Measurements from ENCODE around the gene PCDHA6.
"Not testable (repeated sequence)": the region's sequence is repeated elsewhere in the genome, so short reads cannot be mapped to it uniquely, and the experiment has no call there.

Gene PCDHA6

GRCh38 chr5:140869555-140869886, 41.8 kb downstream of the PCDHA6 start:
- Histone ChIP-seq H3K36me3 (peaks cover 14% of the 10 kb centered on the region), H3K27me3 (ENCODE audit: insufficient read depth, low read depth, severe bottlenecking) (no peaks in the 10 kb centered on the region), H3K4me3 (ENCODE audit: low read depth, low read length) (peak overlapping the region; percentile 50), H3K9me3 (ENCODE audit: severe bottlenecking) (peaks cover 3% of the 10 kb centered on the region), H3K27ac (no peak overlapping the region; the same call in 1 of the 2 replicates)
- TF ChIP-seq, protein P1, sequence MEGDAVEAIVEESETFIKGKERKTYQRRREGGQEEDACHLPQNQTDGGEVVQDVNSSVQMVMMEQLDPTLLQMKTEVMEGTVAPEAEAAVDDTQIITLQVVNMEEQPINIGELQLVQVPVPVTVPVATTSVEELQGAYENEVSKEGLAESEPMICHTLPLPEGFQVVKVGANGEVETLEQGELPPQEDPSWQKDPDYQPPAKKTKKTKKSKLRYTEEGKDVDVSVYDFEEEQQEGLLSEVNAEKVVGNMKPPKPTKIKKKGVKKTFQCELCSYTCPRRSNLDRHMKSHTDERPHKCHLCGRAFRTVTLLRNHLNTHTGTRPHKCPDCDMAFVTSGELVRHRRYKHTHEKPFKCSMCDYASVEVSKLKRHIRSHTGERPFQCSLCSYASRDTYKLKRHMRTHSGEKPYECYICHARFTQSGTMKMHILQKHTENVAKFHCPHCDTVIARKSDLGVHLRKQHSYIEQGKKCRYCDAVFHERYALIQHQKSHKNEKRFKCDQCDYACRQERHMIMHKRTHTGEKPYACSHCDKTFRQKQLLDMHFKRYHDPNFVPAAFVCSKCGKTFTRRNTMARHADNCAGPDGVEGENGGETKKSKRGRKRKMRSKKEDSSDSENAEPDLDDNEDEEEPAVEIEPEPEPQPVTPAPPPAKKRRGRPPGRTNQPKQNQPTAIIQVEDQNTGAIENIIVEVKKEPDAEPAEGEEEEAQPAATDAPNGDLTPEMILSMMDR (IDR thresholded peaks at IDR 0.05; ENCODE audit: low read depth, low read length): no peak; the same call in 1 of the 2 replicates
- DNase-seq: no peak

DNA sequence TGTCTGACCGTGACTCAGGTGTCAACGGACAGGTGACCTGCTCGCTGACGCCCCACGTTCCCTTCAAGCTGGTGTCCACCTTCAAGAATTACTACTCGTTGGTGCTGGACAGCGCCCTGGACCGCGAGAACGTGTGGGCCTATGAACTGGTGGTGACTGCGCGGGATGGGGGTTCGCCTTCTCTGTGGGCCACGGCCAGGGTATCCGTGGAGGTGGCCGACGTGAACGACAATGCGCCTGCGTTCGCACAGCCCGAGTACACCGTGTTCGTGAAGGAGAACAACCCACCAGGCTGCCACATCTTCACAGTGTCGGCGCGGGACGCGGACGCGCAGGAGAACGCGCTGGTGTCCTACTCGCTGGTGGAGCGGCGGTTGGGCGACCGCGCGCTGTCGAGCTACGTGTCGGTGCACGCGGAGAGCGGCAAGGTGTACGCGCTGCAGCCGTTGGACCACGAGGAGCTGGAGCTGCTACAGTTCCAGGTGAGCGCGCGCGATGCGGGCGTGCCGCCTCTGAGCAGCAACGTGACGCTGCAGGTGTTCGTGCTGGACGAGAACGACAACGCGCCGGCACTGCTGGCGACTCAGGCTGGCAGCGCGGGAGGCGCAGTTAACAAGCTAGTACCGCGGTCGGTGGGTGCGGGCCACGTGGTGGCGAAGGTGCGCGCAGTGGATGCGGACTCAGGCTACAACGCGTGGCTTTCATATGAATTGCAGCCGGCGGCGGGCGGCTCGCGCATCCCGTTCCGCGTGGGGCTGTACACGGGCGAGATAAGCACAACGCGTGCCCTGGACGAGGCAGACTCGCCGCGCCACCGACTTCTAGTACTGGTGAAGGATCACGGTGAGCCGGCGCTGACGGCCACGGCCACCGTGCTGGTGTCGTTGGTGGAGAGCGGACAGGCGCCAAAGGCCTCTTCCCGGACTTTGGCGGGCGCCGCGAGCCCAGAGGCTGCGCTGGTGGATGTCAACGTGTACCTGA, 42.8 kb downstream of the PCDHA6 start:
- TF ChIP-seq, protein P1 (IDR thresholded peaks at IDR 0.05; ENCODE audit: low read depth, low read length): no peak
- Histone ChIP-seq H3K27ac (no peak overlapping the region), H3K9me3 (ENCODE audit: severe bottlenecking) (peaks cover 3% of the 10 kb centered on the region), H3K4me3 (ENCODE audit: low read depth, low read length) (no peak overlapping the region), H3K36me3 (peaks cover 14% of the 10 kb centered on the region), H3K27me3 (ENCODE audit: insufficient read depth, low read depth, severe bottlenecking) (no peaks in the 10 kb centered on the region)
- DNase-seq: no peak

DNA sequence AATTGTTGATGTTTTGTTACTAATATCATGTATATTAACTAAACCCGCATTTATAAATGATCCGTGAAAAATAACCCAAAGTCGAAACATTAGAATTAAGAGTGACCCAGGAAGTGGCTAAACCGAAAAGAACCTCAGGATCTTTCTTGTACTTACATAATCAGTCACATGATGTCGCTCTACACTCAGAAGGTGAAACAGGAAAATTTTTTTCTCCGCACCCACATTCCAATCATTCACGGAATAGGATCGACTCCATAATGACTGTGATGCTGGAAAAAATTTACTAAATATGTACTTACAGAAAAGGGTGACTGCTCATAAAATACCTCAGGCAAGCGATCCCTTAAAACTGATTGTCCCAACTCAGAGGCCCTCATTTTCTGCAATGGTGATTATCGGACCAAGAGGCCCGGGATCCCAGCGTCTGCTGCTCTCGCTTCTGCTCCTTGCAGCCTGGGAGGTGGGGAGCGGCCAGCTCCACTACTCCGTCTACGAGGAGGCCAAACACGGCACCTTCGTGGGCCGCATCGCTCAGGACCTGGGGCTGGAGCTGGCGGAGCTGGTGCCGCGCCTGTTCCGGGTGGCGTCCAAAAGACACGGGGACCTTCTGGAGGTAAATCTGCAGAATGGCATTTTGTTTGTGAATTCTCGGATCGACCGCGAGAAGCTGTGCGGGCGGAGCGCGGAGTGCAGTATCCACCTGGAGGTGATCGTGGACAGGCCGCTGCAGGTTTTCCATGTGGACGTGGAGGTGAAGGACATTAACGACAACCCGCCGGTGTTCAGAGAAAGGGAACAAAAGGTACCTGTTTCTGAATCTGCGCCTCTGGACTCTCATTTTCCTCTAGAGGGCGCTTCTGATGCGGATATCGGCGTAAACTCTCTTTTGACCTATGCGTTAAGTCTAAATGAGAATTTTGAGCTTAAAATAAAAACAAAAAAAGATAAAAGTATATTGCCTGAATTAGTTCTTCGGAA, 47.6 kb downstream of the PCDHA6 start, which contains the start of gene PCDHA12:
Gene PCDHA12, plus strand, starts transcription at position 224 of the 981 bp plus-strand sequence. Its CDS starts 165 bp downstream, at position 389.
- H3K27ac ChIP-seq: peak within 1 kb of the TSS; percentile 57
- no peaks in the 10 kb centered on the region for H3K27me3 ChIP-seq (ENCODE audit: insufficient read depth, low read depth, severe bottlenecking)
- H3K4me3 ChIP-seq (ENCODE audit: low read depth, low read length): peak within 1 kb of the TSS; percentile 60
- TF ChIP-seq, protein P1 (IDR thresholded peaks at IDR 0.05; ENCODE audit: low read depth, low read length): peak; percentile 52; the same call in 1 of the 2 replicates
- peak; percentile 47 for DNase-seq
- peaks cover 16% of the 10 kb centered on the region for H3K36me3 ChIP-seq
- no peaks in the 10 kb centered on the region for H3K9me3 ChIP-seq (ENCODE audit: severe bottlenecking)

DNA sequence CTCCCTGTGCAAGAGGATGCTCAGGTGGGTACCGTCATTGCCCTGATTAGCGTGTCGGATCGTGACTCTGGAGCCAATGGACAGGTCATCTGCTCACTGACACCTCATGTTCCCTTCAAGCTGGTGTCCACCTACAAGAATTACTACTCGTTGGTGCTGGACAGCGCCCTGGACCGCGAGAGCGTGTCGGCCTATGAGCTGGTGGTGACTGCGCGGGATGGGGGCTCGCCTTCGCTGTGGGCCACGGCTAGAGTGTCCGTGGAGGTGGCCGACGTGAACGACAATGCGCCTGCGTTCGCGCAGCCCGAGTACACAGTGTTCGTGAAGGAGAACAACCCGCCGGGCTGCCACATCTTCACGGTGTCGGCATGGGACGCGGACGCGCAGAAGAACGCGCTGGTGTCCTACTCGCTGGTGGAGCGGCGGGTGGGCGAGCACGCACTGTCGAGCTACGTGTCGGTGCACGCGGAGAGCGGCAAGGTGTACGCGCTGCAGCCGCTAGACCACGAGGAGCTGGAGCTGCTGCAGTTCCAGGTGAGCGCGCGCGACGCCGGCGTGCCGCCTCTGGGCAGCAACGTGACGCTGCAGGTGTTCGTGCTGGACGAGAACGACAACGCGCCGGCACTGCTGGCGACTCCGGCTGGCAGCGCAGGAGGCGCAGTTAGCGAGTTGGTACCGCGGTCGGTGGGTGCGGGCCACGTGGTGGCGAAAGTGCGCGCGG, 48.9 kb downstream of the PCDHA6 start:
- H3K36me3 ChIP-seq; H3K9me3 ChIP-seq (ENCODE audit: severe bottlenecking); H3K27ac ChIP-seq; DNase-seq; H3K4me3 ChIP-seq (ENCODE audit: low read depth, low read length); H3K27me3 ChIP-seq (ENCODE audit: insufficient read depth, low read depth, severe bottlenecking): not testable (repeated sequence)

GRCh38 chr5:140877262-140877581, 49.5 kb downstream of the PCDHA6 start:
- no peak overlapping the region for H3K27ac ChIP-seq
- TF ChIP-seq, protein P1 (IDR thresholded peaks at IDR 0.05; ENCODE audit: low read depth, low read length): no peak
- H3K27me3 ChIP-seq (ENCODE audit: insufficient read depth, low read depth, severe bottlenecking): no peaks in the 10 kb centered on the region
- peaks cover 10% of the 10 kb centered on the region for H3K36me3 ChIP-seq
- no peak for DNase-seq
- H3K9me3 ChIP-seq (ENCODE audit: severe bottlenecking): no peaks in the 10 kb centered on the region
- H3K4me3 ChIP-seq (ENCODE audit: low read depth, low read length): no peak overlapping the region
